HTR-8/SVneo (cell line): ENCODE measurements around the gene RFNG.

Experiments used
- DNase-seq: peaks from one replicate; pipeline ENCODE4 v3.0.0; 2011; ENCODE audit warnings: low spot score, mixed read lengths; ENCODE audit not compliant: insufficient read length
- FAIRE-seq: peaks from 2 replicates; lab custom pipeline; 2011; peaks lifted over from hg19 to GRCh38; lab: Jason Lieb, UNC

The RFNG gene

DNA sequence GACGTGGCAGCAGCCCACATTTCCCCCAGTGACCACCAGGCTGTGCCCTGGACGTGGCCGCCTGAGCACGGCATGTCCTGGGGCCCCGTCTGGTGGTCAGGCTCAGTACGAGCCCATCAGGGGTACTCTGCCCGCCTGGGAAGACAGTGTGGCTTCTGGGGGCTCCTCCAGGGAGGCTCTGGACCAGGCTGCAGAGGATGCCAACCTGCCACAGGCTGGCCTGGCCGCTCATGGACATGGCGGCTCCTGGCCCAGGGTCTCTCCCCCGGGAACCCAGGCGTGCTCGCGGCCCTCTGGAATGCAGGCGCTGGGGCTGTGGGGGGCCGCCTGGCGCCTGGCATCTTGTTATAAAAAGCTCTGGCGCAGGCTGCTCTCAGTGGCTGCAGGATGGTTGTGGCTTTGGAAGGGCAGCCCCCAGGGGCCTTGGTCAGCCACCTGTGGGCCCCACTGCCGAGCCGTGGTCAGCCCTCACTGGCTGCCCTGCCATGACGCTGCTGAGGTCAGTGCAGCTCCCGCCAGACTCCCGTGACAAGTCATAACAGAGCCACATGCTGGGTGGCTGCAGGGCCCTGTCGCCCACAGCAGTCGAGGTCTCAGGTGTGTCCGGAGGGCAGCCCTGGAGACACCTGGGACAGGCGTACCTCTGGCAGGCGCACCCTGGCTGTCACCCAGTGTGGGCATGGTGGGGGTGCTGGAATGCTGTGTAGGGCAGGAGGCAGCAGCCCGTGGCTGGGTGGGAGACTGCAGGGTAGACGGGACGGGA lies 43.9 kb downstream of the RFNG start:
- FAIRE-seq (no peak), DNase-seq (no peak)

DNA sequence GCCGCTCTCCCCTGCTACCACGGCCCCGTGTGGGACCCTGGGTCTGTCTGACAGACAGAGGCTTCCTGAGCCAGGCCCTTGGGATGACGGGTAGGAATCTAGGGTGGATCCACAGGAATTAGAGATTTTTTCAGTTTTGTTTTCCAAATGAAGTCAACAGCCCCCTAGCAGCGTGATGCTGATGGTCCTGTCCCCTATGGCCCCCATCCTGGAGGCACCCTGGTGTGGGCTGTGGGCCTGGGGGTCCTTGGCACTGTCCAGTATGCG lies 44.5 kb downstream of the RFNG start:
- FAIRE-seq (no peak), DNase-seq (no peak)

DNA sequence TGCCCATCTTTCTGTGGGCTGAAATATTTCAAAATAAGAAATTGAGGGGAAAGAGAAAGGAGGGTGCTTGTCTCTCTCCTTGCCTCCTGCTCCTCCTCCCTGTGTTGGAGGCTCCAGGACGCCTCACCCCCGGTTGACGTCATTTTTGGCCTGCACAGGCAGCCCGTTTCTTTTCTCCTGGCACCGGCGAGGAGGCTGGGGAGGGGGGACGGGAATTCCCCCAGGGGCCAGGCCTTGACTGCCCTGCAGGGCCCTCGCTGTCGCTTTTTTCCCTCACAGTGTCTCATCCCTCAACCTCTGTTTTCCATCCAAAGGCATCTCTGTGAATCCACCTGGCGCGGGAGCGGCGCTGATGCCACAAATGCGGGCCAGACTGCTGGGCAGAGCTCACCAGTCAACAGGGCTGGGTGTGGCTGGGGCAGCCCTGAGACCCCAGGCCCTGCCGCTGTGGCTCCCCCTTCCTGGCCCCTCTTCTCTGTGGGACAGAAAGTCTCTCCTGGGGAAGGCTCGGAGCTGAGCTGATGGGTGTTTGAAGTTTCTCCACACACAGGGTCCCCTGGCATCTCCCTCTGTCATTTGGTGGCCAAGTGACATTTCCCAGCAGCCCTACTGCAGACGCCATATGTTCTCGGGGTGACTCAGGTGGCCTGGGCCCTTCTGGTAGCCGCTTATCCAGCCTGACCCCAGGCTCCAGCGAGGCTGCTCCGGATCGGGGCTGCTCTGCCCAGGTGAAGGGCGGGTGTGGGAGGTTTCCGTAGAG lies 45.0 kb downstream of the RFNG start:
- DNase-seq (no peak), FAIRE-seq (no peak)

DNA sequence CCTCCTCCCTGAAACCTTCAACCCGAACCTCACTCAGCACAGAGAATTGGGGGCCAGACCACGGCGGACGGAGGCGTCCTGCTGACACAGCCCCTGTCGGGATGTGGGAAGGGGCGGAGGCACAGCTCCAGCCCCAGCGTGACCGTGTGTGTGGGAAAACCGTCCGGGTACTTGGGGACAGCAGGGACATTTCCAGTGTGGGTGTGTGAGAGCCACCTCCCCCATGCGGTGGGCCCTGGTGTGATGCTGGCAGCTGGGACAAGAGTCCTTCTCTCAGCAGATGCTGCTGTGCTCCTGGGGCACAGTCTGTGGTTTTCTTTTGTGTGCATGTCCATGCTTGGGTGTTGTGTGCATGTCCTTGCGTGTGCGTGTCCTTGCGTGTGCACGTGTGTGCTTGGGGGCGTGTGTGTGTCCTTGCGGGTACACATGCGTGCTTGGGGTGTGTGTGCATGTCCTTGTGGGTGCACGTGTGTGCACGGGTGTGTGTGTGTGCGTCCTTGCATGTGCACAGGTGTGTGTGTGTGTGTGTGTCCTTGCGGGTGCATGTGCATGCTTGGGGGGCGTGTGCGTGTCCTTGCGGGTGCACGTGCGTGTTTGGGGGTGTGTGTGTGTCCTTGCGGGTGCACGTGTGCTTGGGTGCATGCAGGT lies 45.8 kb downstream of the RFNG start:
- peak; percentile 72 for FAIRE-seq

DNA sequence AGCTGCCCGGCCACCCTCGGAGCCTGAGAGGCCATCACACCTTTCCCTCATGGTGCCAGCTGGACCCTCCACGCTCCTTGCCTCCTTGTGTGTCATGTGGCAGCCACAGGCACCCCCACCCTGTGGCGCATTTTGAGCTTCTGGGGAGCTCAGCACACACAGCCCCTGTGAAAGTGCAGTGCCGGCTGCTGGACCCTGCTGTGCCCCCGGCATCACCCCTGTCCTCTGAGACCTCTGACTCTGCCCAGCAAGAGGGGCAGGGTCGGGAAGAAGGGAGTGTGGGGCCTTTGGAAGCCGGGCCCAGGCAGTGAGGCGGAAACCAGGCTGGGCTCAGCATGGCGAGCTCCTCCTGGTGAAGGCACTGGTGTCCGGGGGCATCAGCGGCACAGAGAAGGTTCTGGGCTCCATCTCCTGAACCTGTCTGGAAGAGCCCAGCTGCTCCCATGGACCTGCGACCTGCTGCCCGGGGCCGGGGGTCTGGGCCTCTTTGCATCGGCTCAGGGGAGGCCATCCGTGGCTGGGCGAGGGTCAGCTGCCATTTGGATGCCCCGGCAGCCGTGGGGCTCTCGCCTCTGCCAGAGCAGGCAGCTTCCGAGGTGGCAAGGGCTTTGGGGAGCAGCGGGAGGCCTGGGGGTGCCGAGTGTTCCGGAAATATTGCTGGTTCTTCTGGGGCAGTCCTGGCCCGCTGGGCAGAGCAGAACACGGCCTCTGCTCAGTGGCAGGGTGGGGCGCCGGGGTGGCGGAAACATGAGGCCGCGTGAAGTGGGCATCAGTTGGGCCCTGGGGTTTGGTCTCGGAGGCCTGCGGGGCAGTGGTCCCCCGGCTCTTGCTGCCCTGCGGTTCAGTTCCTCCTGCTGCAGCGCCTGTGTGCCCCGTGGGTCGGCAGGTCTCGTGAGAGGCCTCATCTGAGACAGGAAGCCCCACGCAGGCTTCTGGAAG lies 46.8 kb downstream of the RFNG start:
- DNase-seq, result no peak
- FAIRE-seq, result no peak

More for the DNA sequence above, 45.8 kb downstream of the RFNG start:
- no peak for DNase-seq

DNA sequence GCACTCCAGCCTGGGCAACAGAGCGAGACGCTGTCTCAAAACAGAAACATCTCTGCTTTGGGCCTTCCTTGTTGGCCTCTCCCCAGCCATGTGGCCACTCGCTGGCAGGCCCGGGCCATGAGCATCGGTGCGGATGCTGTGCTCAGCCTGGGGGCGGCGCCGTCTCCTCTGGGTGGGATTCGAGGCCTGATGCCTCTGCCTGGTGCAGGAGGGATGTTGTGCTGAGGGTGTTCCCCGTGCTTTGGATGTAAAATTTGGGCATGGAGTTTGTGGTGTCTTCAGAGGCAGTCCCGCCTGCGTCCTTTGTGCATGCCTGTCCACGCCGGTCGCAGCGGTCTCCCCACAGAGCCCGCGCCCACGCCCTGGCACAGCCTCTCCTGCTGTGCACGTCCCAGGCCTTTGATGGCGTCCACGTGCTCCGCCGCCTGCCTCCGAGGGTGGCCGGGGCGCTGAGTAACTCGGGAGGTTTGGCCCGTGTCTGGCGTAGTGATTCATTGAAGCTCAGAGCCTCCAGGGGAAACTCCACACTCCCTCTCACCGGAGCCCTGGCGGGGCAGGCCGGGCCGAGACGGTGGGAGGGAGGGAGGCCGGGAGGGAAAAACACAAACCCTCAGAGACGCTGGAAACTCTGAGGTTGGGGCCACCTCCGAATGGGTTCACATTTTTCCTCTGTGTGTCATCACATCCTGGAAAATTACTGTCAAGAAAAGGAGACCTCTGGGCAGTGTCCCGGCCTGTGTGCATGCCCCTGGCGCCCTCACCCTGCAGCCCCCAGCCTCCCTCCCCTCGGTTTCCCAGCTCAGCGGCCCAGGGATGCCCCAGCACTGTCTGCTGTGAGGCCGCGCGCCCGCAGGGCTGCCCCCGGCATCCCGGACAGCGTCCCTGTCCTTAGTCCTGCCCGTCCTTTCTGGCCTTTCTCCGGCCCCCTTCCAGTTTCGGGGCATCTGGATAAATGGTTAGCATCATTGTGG lies 47.9 kb downstream of the RFNG start:
- DNase-seq (peak; percentile 92), FAIRE-seq (peak; percentile 80)

DNA sequence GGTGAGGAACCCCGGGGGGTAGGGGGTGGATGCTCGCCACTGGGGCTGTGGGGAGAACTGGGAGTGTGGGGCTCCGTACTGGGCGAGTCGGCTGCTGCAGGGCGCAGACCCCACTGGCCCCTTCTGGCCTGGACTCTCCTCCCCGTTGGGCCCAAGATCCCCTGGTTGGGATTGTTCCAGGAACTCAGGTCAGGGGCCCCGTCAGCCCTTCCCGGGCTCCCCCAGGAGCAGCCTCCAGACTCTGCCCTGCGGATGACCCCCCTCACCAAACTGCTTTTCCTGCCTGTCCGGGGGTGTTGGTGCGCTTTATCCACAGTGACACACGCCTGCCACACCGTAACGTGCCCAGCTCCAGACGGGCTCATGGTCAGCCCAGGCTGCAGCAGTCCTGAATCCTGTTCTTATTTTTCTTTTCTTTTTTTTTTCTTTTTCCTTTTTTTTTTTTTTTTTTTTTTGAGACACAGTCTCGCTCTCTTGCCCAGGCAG lies 50.0 kb downstream of the RFNG start:
- no peak for DNase-seq
- no peak for FAIRE-seq

DNA sequence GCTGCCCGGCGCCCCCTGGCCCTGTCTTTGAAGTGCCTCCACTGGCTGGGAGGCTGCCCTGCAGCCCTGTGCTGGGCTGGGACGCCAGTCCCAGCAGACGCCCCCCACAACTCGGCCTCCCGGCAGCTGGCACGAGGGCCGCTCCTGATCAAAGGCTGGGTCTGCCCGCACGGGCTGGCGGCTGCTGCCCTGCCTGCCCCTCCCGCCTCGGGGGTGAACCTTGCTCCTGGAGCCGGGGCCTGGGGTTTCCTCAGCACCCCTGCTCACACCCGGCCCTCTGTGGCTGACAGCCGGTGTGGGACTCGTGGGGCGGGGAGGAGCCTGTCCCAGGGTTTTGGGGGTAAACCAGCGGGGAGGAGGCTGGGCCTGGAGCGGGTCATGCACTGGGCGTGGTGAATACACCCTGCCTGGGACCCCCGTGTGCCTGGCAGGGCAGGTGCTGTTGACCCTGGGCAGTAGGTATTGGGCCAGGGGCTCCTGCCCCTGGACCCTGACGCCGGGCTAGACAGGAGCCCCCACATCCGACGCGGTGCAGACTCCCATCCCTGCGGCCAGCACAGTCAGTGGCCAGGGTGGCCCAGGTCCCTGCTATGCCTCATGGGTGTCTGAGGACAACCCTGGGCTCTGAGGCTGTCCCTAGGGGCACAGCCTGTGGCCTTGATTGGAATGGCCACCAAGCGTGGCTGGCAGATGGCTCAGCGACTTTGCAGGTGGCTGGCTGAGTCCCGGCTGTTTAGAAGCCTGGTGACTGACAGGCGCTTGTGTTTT lies 50.6 kb downstream of the RFNG start:
- no peak for FAIRE-seq
- no peak for DNase-seq

DNA sequence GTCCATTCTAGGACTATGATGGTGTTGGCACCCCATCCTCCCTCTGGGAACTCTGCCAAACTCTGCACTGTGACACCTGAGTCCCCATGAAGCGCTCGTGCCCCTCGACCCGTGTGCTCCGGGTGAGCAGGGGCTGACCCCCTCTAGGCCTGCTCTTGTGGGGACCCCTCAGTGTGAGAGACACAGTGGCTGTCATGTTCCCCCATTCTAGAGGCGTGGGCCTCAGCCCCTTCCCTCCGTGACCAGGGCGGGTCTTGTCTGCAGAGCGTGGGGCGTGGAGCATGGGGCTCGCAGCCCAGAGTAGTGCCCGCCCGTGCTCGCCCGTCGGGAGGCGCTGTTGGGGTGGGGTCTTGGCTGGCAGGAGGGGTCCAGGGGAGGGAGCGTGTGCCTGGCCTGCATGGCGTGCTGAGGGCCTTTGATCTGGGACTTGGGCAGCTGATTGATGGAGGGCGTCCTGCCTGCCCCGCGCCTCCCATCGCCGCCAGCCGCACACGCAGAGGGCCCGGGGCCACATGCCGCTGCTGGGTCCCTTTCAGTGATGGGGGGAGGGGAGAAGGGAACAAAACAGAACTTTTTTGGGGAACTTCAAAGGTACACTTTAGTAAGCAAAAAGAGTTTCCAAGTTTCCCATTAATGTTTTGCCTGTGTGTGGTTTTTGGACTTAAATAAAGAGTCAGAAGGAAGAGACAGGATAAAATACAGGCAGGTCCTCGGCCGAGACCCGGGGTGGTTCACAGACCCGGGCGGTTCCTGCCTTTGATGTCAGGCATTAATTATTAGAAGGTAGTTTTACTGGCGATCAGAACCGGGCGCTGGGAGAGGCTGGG lies 51.4 kb downstream of the RFNG start:
- no peak for DNase-seq

DNA sequence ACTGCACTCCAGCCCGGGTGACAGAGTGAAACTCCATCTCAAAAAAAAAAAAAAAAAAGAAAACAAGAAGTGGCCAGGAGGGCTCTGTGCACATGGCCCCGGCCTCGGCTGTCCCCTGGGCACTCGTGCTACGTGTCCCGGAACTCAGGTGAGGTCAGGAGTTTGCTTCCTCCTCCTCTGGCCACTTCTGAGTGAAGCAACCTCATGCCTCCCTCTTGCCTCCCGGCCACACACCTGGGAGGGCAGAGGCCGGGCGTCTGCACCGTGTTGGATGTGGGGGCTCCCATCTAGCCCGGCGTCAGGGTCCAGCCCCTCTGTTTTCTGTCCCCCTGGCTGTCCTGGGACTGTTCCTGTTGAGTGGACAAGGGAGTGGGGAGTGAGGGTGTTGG lies 52.0 kb downstream of the RFNG start:
- DNase-seq (no peak), FAIRE-seq (no peak)

More for the DNA sequence above, 51.4 kb downstream of the RFNG start:
- FAIRE-seq, result no peak

DNA sequence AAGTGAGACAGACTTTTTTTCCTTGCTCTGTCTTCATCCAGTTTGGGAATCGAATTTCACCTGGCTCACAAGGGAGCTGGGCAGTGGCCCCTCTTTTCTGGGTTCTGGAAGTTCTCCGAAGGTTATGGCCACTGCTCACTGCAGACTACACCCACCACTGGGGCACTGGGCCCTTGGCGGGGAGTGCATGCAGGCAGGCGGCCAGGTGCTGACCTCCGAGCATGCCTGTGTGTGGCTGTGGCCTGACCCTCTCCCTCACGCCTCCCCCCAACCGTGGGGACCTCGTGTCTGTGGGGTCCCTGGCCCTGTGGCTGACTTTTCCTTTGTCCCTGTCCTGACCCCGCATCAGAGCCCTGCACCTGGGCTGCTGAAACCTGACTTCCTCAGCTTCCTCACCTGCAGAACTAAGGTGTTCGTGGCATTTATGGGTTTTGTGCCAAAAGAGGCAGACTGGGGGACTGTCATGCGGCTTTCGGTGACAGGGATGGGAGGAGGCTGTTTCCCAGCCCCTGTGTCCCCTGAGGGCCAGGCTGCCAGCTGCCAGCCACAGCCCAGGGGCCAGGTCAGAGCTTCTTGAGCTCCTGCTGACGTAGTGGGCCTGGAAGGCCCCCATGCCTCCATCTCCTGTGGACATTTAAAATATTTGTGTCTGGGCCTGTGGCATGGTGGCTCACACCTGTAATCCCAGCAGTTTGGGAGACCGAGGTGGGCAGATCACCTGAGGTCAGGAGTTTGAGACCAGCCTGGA lies 52.7 kb downstream of the RFNG start:
- DNase-seq (no peak), FAIRE-seq (no peak)

DNA sequence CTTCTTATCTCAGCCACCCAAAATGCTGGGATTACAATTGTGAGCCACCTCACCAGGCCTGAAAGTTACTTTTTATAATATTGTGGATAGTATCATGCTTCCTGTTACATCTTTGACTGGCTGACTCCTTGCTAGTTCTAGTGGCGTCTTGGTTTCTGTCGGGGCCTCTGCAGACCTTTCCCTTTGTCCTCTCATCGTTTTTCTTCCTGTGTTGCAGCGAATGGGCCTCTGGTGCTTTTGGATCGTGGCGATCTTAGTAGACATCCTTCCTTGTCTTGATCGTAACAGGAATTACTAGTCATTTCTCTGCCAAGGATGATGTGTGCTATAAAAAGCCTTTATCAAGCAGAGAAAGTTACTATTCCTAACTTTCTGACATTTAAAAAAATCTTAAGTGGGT lies 53.4 kb downstream of the RFNG start:
- DNase-seq (no peak), FAIRE-seq (no peak)
